GM21717 (cell line): ENCODE measurements around the gene TRAF2.
"Not testable (repeated sequence)": the region's sequence is repeated elsewhere in the genome, so short reads cannot be mapped to it uniquely, and the experiment has no call there.

Source experiments
- ATAC-seq: cut with Tn5 transposase; IDR thresholded peaks from one replicate; pipeline ENCODE4 v1.9.1; 2021; ENCODE audit warnings: mild to moderate bottlenecking, moderate library complexity; ENCODE audit not compliant: unreplicated experiment

Gene TRAF2, protein sequence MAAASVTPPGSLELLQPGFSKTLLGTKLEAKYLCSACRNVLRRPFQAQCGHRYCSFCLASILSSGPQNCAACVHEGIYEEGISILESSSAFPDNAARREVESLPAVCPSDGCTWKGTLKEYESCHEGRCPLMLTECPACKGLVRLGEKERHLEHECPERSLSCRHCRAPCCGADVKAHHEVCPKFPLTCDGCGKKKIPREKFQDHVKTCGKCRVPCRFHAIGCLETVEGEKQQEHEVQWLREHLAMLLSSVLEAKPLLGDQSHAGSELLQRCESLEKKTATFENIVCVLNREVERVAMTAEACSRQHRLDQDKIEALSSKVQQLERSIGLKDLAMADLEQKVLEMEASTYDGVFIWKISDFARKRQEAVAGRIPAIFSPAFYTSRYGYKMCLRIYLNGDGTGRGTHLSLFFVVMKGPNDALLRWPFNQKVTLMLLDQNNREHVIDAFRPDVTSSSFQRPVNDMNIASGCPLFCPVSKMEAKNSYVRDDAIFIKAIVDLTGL

DNA sequence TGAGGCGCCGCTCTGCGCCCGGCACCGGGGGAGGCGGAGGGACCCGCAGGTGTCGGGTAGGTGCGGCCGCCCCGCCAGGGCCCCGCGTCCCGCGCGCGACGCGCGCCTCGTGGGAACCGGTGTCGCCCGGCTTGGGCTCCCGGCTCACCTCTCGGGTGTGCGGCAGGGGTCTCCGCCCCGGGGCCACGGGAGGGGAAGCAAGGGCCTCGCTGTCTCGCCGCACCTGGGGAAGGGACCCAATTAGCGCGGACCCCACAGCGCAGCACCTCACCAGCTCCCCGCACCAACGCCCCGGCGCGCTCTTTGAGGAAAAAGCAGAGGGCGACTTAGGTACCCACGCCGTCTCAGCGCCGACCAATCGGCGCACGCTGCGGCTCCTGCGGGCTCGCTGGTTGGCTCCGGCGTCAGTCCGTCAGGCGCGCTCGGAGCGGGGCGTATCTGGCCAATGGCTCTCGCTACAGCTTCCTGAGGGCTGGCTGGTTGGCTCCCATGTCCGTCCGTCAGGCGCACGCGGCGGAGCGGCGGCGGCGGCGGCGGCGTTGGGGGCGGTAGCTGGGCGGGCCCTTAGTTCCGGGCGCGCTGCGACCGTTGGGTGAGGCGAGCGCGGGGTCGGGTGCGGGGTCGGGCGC lies at the start of gene TRAF2:
TRAF2 (plus strand) TSS at position 567 of the 629 bp plus-strand sequence. CDS start 12,225 bp downstream, outside the sequence.
- peak; percentile 66 for ATAC-seq

- ATAC-seq: no peak
Measured at GRCh38 chr9:136837146-136837855, 49.0 kb upstream of the TRAF2 start.

GRCh38 chr9:136837856-136838277 lies 48.4 kb upstream of the TRAF2 start:
- ATAC-seq: not testable (repeated sequence)

- no peak for ATAC-seq
Measured at GRCh38 chr9:136838314-136839228, 47.7 kb upstream of the TRAF2 start.

- no peak for ATAC-seq
Measured at GRCh38 chr9:136839229-136840139, 46.8 kb upstream of the TRAF2 start.

- ATAC-seq: no peak
Measured at GRCh38 chr9:136840140-136840876, 46.0 kb upstream of the TRAF2 start.

GRCh38 chr9:136840877-136841645 lies 45.3 kb upstream of the TRAF2 start:
- no peak for ATAC-seq

- ATAC-seq: not testable (repeated sequence)
Measured at GRCh38 chr9:136841646-136842379, 44.5 kb upstream of the TRAF2 start.

GRCh38 chr9:136842380-136842948 lies 43.9 kb upstream of the TRAF2 start, which contains the start of gene AJM1:
TSS of gene AJM1 (plus strand) at chr9:136842478. CDS start at chr9:136844415, 1,937 bp downstream.
- ATAC-seq: peak; percentile 60

- not testable (repeated sequence) for ATAC-seq
Measured at GRCh38 chr9:136843159-136843800, 43.0 kb upstream of the TRAF2 start.

- not testable (repeated sequence) for ATAC-seq
Measured at GRCh38 chr9:136843801-136844740, 42.2 kb upstream of the TRAF2 start.

- no peak for ATAC-seq
Measured at GRCh38 chr9:136844761-136845464, 41.4 kb upstream of the TRAF2 start.

DNA sequence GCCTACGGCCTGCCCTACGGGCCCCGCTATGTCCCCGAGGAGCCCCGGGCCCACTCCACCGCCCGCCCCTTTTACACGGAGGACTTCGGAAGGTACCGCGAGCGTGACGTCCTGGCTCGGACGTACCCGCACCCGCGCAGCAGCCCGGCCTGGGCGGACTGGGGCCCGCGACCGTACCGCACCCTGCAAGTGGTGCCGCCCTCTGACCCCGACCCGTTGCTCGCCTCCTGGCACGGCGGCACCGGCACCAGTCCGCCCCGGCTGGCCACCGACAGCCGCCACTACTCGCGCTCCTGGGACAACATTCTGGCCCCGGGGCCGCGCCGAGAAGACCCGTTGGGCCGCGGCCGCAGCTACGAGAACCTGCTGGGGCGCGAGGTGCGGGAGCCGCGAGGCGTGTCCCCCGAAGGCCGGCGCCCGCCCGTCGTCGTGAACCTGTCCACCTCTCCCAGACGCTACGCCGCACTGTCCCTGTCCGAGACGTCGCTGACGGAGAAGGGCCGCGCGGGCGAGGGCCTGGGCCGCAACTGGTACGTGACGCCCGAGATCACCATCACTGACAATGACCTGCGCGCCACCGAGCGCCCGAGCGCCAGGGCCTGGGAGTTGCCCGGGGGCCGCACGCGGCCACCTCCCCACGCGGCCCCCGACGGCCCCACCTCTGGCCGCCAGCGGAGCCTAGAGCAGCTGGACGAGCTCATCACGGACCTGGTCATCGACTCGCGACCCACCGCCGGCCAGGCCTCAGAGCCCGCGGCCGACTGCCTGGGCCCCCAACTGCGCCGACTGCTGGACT lies 40.7 kb upstream of the TRAF2 start:
- ATAC-seq: no peak
